Esophagus squamous epithelium (tissue), 4 donors: ENCODE measurements around the gene ANKRD40.

Experiments
- CTCF ChIP-seq, 6 experiments: fragments of 450-650 bp in 4 of 6; fragments of 200-600 bp in 2 of 6; sonication (generic) in 2 of 6; IDR thresholded peaks; one replicate each; pipeline ENCODE4 v1.5.1; 2016 to 2019; ENCODE audit warnings: antibody characterized with exemption in 6 of 6, mild to moderate bottlenecking in 4 of 6, moderate library complexity in 4 of 6
- POLR2A ChIP-seq, 4 donors: fragments of 450-650 bp; IDR thresholded peaks; one replicate each; pipeline ENCODE4 v1.6.1; 2017; ENCODE audit warnings: antibody characterized with exemption in 4 of 4, mild to moderate bottlenecking in 4 of 4, moderate library complexity in 3 of 4

GRCh38 chr17:50731575-50732460 is 24.1 kb upstream of the ANKRD40 start:
- no peak for TF ChIP-seq CTCF (IDR thresholded peaks at IDR 0.05)
- TF ChIP-seq POLR2A (IDR thresholded peaks at IDR 0.05) = no peak
